Measurements from ENCODE around the gene FCN2. TPM values are rescaled to one million over a fixed set of nuclear protein-coding genes. Genes with fewer than 3 reads are reported as not detected.

Gene FCN2
- total RNA-seq, 2 donors from 2014 or later = not detected

DNA sequence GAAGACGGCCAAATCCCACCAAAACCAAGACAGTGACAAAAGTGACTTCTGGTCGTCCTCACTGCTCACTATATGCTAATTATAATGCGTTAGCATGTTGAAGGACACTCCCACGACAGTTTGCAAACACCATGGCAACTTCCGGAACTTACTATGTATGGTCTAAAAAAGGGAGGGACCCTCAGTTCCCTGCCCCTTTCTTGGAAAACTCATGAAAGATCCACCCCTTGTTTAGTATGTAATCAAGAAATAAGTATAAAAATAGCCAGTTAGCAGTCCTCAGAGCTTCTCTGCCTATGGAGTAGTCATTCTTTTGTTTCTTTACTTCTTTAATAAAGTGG lies 9.5 kb downstream of the FCN2 start:
- H3K27me3 ChIP-seq = no peaks in the 10 kb centered on the region
- no peaks in the 10 kb centered on the region for H3K36me3 ChIP-seq
- no peak for DNase-seq (ENCODE audit: low spot score)
- TF ChIP-seq, protein P1, sequence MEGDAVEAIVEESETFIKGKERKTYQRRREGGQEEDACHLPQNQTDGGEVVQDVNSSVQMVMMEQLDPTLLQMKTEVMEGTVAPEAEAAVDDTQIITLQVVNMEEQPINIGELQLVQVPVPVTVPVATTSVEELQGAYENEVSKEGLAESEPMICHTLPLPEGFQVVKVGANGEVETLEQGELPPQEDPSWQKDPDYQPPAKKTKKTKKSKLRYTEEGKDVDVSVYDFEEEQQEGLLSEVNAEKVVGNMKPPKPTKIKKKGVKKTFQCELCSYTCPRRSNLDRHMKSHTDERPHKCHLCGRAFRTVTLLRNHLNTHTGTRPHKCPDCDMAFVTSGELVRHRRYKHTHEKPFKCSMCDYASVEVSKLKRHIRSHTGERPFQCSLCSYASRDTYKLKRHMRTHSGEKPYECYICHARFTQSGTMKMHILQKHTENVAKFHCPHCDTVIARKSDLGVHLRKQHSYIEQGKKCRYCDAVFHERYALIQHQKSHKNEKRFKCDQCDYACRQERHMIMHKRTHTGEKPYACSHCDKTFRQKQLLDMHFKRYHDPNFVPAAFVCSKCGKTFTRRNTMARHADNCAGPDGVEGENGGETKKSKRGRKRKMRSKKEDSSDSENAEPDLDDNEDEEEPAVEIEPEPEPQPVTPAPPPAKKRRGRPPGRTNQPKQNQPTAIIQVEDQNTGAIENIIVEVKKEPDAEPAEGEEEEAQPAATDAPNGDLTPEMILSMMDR (IDR thresholded peaks at IDR 0.05) = no peak
- H3K4me1 ChIP-seq = peaks cover 0 to 6% of the 10 kb centered on the region in 2 donors
- no peak overlapping the region for H3K4me3 ChIP-seq
- no peaks in the 10 kb centered on the region for H3K9me3 ChIP-seq
- H3K27ac ChIP-seq = no peak overlapping the region

DNA sequence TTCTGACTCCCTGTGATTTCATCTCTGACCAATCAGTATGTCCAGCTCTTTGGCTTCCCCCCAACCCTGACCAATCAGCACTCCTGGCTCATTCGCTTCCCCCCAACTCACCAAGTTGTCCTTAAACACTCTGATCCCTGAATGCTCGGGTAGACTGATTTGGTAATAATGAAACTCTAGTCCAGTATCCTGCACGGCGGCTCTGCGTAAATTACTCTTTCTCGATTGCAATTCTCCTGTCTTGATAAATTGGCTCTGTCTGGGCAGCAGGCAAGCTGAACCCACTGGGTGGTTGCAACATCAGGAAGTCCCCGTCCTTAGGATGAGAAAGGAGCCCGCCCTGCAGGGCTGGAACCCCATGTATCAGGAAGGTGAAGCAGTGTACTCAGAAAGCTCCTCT lies 10.4 kb downstream of the FCN2 start:
- peaks cover 0 to 14% of the 10 kb centered on the region in 2 donors for H3K4me1 ChIP-seq
- H3K36me3 ChIP-seq = no peaks in the 10 kb centered on the region
- H3K9me3 ChIP-seq = no peaks in the 10 kb centered on the region
- no peak for DNase-seq (ENCODE audit: low spot score)
- H3K4me3 ChIP-seq = no peak overlapping the region
- no peaks in the 10 kb centered on the region for H3K27me3 ChIP-seq
- TF ChIP-seq, protein P1 (IDR thresholded peaks at IDR 0.05) = no peak
- no peak overlapping the region for H3K27ac ChIP-seq

DNA sequence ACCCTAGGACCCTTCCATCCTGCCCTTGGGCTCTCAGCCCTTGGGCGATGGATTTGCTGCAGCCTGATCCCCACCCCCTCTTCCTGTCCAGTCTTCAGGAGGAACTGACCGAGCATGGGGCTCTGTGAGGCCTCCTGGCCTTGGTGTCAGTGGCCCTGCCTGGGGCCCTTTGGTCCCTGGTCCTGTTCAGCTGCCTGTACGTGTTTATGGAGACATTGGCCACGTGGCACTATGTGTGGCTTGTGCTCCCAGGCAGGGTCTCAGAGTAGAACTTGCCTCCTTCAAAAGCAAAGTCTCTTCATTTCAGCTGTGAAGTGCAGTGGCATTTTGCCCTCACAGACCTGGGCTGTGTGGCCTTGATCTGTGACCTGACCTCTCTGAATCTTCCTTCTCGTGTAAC lies 11.1 kb downstream of the FCN2 start:
- Histone ChIP-seq H3K4me3 (no peak overlapping the region), H3K4me1 (peaks cover 0 to 20% of the 10 kb centered on the region in 2 donors), H3K36me3 (no peaks in the 10 kb centered on the region), H3K9me3 (no peaks in the 10 kb centered on the region), H3K27me3 (no peaks in the 10 kb centered on the region), H3K27ac (no peak overlapping the region)
- TF ChIP-seq, protein P1 (IDR thresholded peaks at IDR 0.05) = no peak
- no peak for DNase-seq (ENCODE audit: low spot score)

DNA sequence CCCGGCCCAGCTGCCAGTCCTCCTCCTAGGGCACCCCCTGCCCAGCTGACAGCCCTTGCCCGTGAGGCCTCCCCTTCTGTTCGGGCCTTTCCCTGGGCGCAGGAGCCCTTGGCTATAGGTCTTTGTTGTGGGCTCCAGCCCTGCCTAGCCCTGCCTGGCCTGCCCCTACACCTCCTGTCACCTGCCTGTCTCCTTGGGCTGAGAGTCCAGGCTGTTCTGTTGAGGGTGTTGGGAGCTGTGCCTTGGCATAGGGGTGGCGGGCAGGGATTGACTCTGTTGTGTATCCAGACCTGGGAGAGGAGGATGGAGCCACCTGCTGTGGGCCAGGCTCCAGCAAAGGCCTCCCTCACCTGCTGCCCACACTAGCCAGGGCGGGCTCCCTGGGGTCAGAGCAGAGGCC lies 11.6 kb downstream of the FCN2 start:
- TF ChIP-seq, protein P1 (IDR thresholded peaks at IDR 0.05) = no peak

DNA sequence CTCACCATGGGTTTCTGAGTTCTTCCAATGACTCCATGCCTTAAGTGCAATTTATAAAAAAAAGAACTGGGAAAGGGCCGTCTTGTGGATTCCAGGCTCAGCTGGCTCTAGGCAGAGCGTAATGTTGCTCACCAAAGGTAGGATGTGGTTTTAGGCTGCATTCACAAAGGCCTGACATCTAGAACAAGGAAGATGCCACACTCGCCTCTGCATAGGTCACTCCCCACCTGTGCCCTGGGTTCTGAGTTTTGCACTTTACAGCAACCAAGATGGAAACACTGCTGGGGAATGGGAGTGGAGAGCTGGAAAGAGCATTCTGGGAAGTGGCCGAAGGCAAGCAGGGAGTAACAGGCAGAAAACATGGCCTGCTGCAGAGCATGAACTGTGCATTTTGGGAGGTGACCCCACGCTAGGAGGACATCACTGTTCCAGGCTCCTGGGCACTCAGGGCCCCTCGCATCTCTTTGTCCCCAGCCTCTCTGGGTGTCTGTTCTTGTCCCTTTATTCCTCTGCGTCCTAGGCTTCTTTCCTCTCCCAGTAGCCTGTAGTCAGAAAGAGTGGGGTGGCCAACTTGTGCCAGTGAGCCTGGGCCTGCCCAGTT lies 12.3 kb downstream of the FCN2 start:
- H3K27ac ChIP-seq = no peak overlapping the region
- TF ChIP-seq, protein P1 (IDR thresholded peaks at IDR 0.05) = no peak
- H3K27me3 ChIP-seq = no peaks in the 10 kb centered on the region
- H3K4me3 ChIP-seq = no peak overlapping the region
- no peaks in the 10 kb centered on the region for H3K36me3 ChIP-seq
- H3K9me3 ChIP-seq = no peaks in the 10 kb centered on the region
- no peak for DNase-seq (ENCODE audit: low spot score)
- peaks cover 0 to 31% of the 10 kb centered on the region in 2 donors for H3K4me1 ChIP-seq

More for the DNA sequence above, 11.6 kb downstream of the FCN2 start:
- H3K36me3 ChIP-seq = no peaks in the 10 kb centered on the region
- no peak overlapping the region for H3K27ac ChIP-seq
- H3K9me3 ChIP-seq = no peaks in the 10 kb centered on the region
- no peaks in the 10 kb centered on the region for H3K27me3 ChIP-seq
- H3K4me3 ChIP-seq = no peak overlapping the region
- DNase-seq (ENCODE audit: low spot score) = no peak
- peaks cover 0 to 24% of the 10 kb centered on the region in 2 donors for H3K4me1 ChIP-seq

Measured in right atrium auricular region (tissue), 2 donors.